ENCODE results near the gene TRIM52. TPM values are rescaled to one million over a fixed set of nuclear protein-coding genes. Genes with fewer than 3 reads are reported as not detected.
A peak's percentile ranks its signal among the peaks of the same experiment; 100 is the strongest.

TRIM52 gene
- total and polyA plus RNA-seq, 2 of the 13 experiments (the other 11 are each of a cell fraction or from before 2014, with no cell fraction given): 7.2 to 11.6 TPM

GRCh38 chr5:181223058-181223728 lies 37.8 kb downstream of the TRIM52 start, which contains the start of gene TRIM41 (continued):
- no peak for TF ChIP-seq PRPF4 (IDR thresholded peaks at IDR 0.05; ENCODE audit: low read depth, low read length, poor library complexity, severe bottlenecking)
- peak; percentile 38; the same call in 1 of the 2 replicates for TF ChIP-seq MYPOP (CRISPR knock-in tag; IDR thresholded peaks at IDR 0.05)
- no peak for TF ChIP-seq NFE2L1 (CRISPR knock-in tag; IDR thresholded peaks at IDR 0.05; ENCODE audit: borderline replicate concordance)
- peak; percentile 97 for TF ChIP-seq ELF4 (CRISPR knock-in tag; IDR thresholded peaks at IDR 0.05; ENCODE audit: borderline replicate concordance)
- peak; percentile 46; the same call in 1 of the 2 replicates for TF ChIP-seq MAZ (IDR thresholded peaks at IDR 0.05; ENCODE audit: borderline replicate concordance, low read depth, low read length)
- TF ChIP-seq MAZ (CRISPR knock-in tag; IDR thresholded peaks at IDR 0.05; ENCODE audit: low read depth): peak; percentile 82; the same call in 1 of the 2 replicates
- TF ChIP-seq ZNF280B (CRISPR knock-in tag; IDR thresholded peaks at IDR 0.05; ENCODE audit: borderline replicate concordance): 0 out of 2 replicates have a peak, but pooled peaks have one; percentile 46
- peak; percentile 18 for TF ChIP-seq FOXO1 (CRISPR knock-in tag; IDR thresholded peaks at IDR 0.05)
- peak; percentile 11; the same call in 1 of the 2 replicates for TF ChIP-seq NCOA2 (CRISPR knock-in tag; IDR thresholded peaks at IDR 0.05)
- peak; percentile 51; the same call in 1 of the 2 replicates for TF ChIP-seq E2F1 (CRISPR knock-in tag; IDR thresholded peaks at IDR 0.05)
- TF ChIP-seq HNRNPK (IDR thresholded peaks at IDR 0.05; ENCODE audit: low read depth, low read length, poor library complexity, severe bottlenecking): peak; percentile 16
- no peak for TF ChIP-seq GZF1 (CRISPR knock-in tag; IDR thresholded peaks at IDR 0.05)
- 0 out of 2 replicates have a peak, but pooled peaks have one; percentile 50 for TF ChIP-seq ZNF749 (CRISPR knock-in tag; IDR thresholded peaks at IDR 0.05; ENCODE audit: borderline replicate concordance)
- no peak for TF ChIP-seq ZNF10 (CRISPR knock-in tag; IDR thresholded peaks at IDR 0.05; ENCODE audit: borderline replicate concordance, low read depth)
- TF ChIP-seq ZFP36L2 (CRISPR knock-in tag; IDR thresholded peaks at IDR 0.05): no peak
- TF ChIP-seq ZSCAN30 (CRISPR knock-in tag; IDR thresholded peaks at IDR 0.05): no peak
- TF ChIP-seq SCMH1 (CRISPR knock-in tag; IDR thresholded peaks at IDR 0.05; ENCODE audit: borderline replicate concordance): no peak
- TF ChIP-seq TRIM22 (IDR thresholded peaks at IDR 0.05): no peak
- no peak for TF ChIP-seq CSRNP2 (CRISPR knock-in tag; conservative IDR thresholded peaks at IDR 0.05; ENCODE audit: low read depth)
- TF ChIP-seq ZBTB3 (CRISPR knock-in tag; IDR thresholded peaks at IDR 0.05; ENCODE audit: borderline replicate concordance, low read depth): no peak
- peak; percentile 91; the same call in 1 of the 2 replicates for TF ChIP-seq ZNF567 (CRISPR knock-in tag; IDR thresholded peaks at IDR 0.05; ENCODE audit: borderline replicate concordance)
- TF ChIP-seq NFIB (CRISPR knock-in tag; IDR thresholded peaks at IDR 0.05; ENCODE audit: borderline replicate concordance): no peak

Data from HepG2 (cell line).